ENCODE data around the gene L2HGDH.

The L2HGDH gene

GRCh38 chr14:50254248-50254647 lies 57.8 kb downstream of the L2HGDH start:
- H3K9ac ChIP-seq (ENCODE audit: low read depth, low read length, poor library complexity): no peak overlapping the region
- no peak overlapping the region for H4K91ac ChIP-seq (ENCODE audit: low read depth, low read length, poor library complexity)
- H3K79me1 ChIP-seq (ENCODE audit: low read depth, low read length): no peaks in the 10 kb centered on the region
- no peak overlapping the region for H3K14ac ChIP-seq (ENCODE audit: low read length)
- no peak overlapping the region for H3K4ac ChIP-seq (ENCODE audit: low read length)
- H2BK5ac ChIP-seq (ENCODE audit: low read length): no peak overlapping the region
- no peak overlapping the region for H3K4me3 ChIP-seq (ENCODE audit: low read length in 2 of 2)
- no peaks in the 10 kb centered on the region for H3K27me3 ChIP-seq (ENCODE audit: control insufficient read depth in 3 of 3, insufficient read depth in 3 of 3, low read depth in 1 of 3, low read length in 3 of 3)
- WGBS, 2 donors (ENCODE audit: extremely low coverage in 2 of 2, insufficient read length in 2 of 2, insufficient replicate concordance in 1 of 2): no CpG with 5 or more reads among the region's 3 CpGs
- DNase-seq (ENCODE audit: low spot score): no peak
- H2AK5ac ChIP-seq (ENCODE audit: low read depth, low read length): no peak overlapping the region
- no peak overlapping the region for H3K23ac ChIP-seq (ENCODE audit: low read depth, low read length, poor library complexity)
- no peak overlapping the region for H4K8ac ChIP-seq (ENCODE audit: low read depth, low read length)
- H3K4me2 ChIP-seq (ENCODE audit: insufficient read depth, low read length, poor library complexity, severe bottlenecking): no peak overlapping the region
- no peaks in the 10 kb centered on the region for H3K4me1 ChIP-seq (ENCODE audit: control insufficient read depth in 2 of 2, insufficient read depth in 1 of 2, low read depth in 1 of 2, low read length in 2 of 2)
- H3K9me3 ChIP-seq (replicated peaks in 1 of 2; ENCODE audit: control insufficient read depth in 2 of 2, insufficient read depth in 1 of 2, low read depth in 1 of 2, low read length in 2 of 2): no peaks in the 10 kb centered on the region
- no peak overlapping the region for H3K27ac ChIP-seq (replicated peaks; ENCODE audit: low read length)
- H2BK12ac ChIP-seq (ENCODE audit: low read length): no peak overlapping the region
- no peak overlapping the region for H2BK15ac ChIP-seq (ENCODE audit: low read length)
- H2AFZ ChIP-seq (ENCODE audit: low read length): no peak overlapping the region
- no peak overlapping the region for H2BK120ac ChIP-seq (ENCODE audit: low read depth, low read length)
- H3K18ac ChIP-seq (ENCODE audit: low read length): no peak overlapping the region
- peaks cover 0 to 29% of the 10 kb centered on the region in 2 donors for H3K36me3 ChIP-seq (replicated peaks in 1 of 2; ENCODE audit: control insufficient read depth in 2 of 2, insufficient read depth in 2 of 2, low read length in 2 of 2)

GRCh38 chr14:50249136-50249775 lies 62.8 kb downstream of the L2HGDH start:
- no peak overlapping the region for H3K4ac ChIP-seq (ENCODE audit: low read length)
- H3K4me3 ChIP-seq (ENCODE audit: low read length in 2 of 2): no peak overlapping the region
- no peak overlapping the region for H2AK5ac ChIP-seq (ENCODE audit: low read depth, low read length)
- H2BK15ac ChIP-seq (ENCODE audit: low read length): no peak overlapping the region
- WGBS, 2 donors (ENCODE audit: extremely low coverage in 2 of 2, insufficient read length in 2 of 2, insufficient replicate concordance in 1 of 2): no CpG with 5 or more reads among the region's 7 CpGs
- H3K4me1 ChIP-seq (ENCODE audit: control insufficient read depth in 2 of 2, insufficient read depth in 1 of 2, low read depth in 1 of 2, low read length in 2 of 2): no peaks in the 10 kb centered on the region
- no peak overlapping the region for H3K23ac ChIP-seq (ENCODE audit: low read depth, low read length, poor library complexity)
- H4K8ac ChIP-seq (ENCODE audit: low read depth, low read length): no peak overlapping the region
- no peak overlapping the region for H2BK5ac ChIP-seq (ENCODE audit: low read length)
- H3K18ac ChIP-seq (ENCODE audit: low read length): no peak overlapping the region
- no peaks in the 10 kb centered on the region for H3K79me1 ChIP-seq (ENCODE audit: low read depth, low read length)
- H2BK120ac ChIP-seq (ENCODE audit: low read depth, low read length): no peak overlapping the region
- H3K27me3 ChIP-seq (ENCODE audit: control insufficient read depth in 3 of 3, insufficient read depth in 3 of 3, low read depth in 1 of 3, low read length in 3 of 3): no peaks in the 10 kb centered on the region
- no peak overlapping the region for H2BK12ac ChIP-seq (ENCODE audit: low read length)
- H3K14ac ChIP-seq (ENCODE audit: low read length): no peak overlapping the region
- H3K9me3 ChIP-seq (replicated peaks in 1 of 2; ENCODE audit: control insufficient read depth in 2 of 2, insufficient read depth in 1 of 2, low read depth in 1 of 2, low read length in 2 of 2): no peaks in the 10 kb centered on the region
- no peak overlapping the region for H3K4me2 ChIP-seq (ENCODE audit: insufficient read depth, low read length, poor library complexity, severe bottlenecking)
- no peak overlapping the region for H4K91ac ChIP-seq (ENCODE audit: low read depth, low read length, poor library complexity)
- H3K9ac ChIP-seq (ENCODE audit: low read depth, low read length, poor library complexity): no peak overlapping the region
- H3K36me3 ChIP-seq (replicated peaks in 1 of 2; ENCODE audit: control insufficient read depth in 2 of 2, insufficient read depth in 2 of 2, low read length in 2 of 2): peaks cover 0 to 40% of the 10 kb centered on the region in 2 donors
- H3K27ac ChIP-seq (replicated peaks; ENCODE audit: low read length): no peak overlapping the region
- no peak overlapping the region for H2AFZ ChIP-seq (ENCODE audit: low read length)
- no peak for DNase-seq (ENCODE audit: low spot score)

- H3K14ac ChIP-seq (ENCODE audit: low read length): no peak overlapping the region
- H2AK5ac ChIP-seq (ENCODE audit: low read depth, low read length): no peak overlapping the region
- H2AFZ ChIP-seq (ENCODE audit: low read length): no peak overlapping the region
- WGBS, 2 donors (ENCODE audit: extremely low coverage in 2 of 2, insufficient read length in 2 of 2, insufficient replicate concordance in 1 of 2): no CpG with 5 or more reads among the region's 3 CpGs
- no peaks in the 10 kb centered on the region for H3K9me3 ChIP-seq (replicated peaks in 1 of 2; ENCODE audit: control insufficient read depth in 2 of 2, insufficient read depth in 1 of 2, low read depth in 1 of 2, low read length in 2 of 2)
- no peak overlapping the region for H4K91ac ChIP-seq (ENCODE audit: low read depth, low read length, poor library complexity)
- no peak overlapping the region for H3K4me2 ChIP-seq (ENCODE audit: insufficient read depth, low read length, poor library complexity, severe bottlenecking)
- no peaks in the 10 kb centered on the region for H3K27me3 ChIP-seq (ENCODE audit: control insufficient read depth in 3 of 3, insufficient read depth in 3 of 3, low read depth in 1 of 3, low read length in 3 of 3)
- no peak overlapping the region for H2BK5ac ChIP-seq (ENCODE audit: low read length)
- no peak overlapping the region for H2BK120ac ChIP-seq (ENCODE audit: low read depth, low read length)
- no peak overlapping the region for H3K23ac ChIP-seq (ENCODE audit: low read depth, low read length, poor library complexity)
- H3K9ac ChIP-seq (ENCODE audit: low read depth, low read length, poor library complexity): no peak overlapping the region
- H3K18ac ChIP-seq (ENCODE audit: low read length): no peak overlapping the region
- no peak overlapping the region for H4K8ac ChIP-seq (ENCODE audit: low read depth, low read length)
- H3K4ac ChIP-seq (ENCODE audit: low read length): no peak overlapping the region
- peaks cover 0 to 35% of the 10 kb centered on the region in 2 donors for H3K36me3 ChIP-seq (replicated peaks in 1 of 2; ENCODE audit: control insufficient read depth in 2 of 2, insufficient read depth in 2 of 2, low read length in 2 of 2)
- H2BK12ac ChIP-seq (ENCODE audit: low read length): no peak overlapping the region
- H3K79me1 ChIP-seq (ENCODE audit: low read depth, low read length): no peaks in the 10 kb centered on the region
- no peak for DNase-seq (ENCODE audit: low spot score)
- no peak overlapping the region for H3K27ac ChIP-seq (replicated peaks; ENCODE audit: low read length)
- no peak overlapping the region for H2BK15ac ChIP-seq (ENCODE audit: low read length)
- H3K4me1 ChIP-seq (ENCODE audit: control insufficient read depth in 2 of 2, insufficient read depth in 1 of 2, low read depth in 1 of 2, low read length in 2 of 2): no peaks in the 10 kb centered on the region
- H3K4me3 ChIP-seq (ENCODE audit: low read length in 2 of 2): no peak overlapping the region
Observed at GRCh38 chr14:50247245-50247644, 64.8 kb downstream of the L2HGDH start.

- no peak overlapping the region for H3K23ac ChIP-seq (ENCODE audit: low read depth, low read length, poor library complexity)
- H3K4me3 ChIP-seq (ENCODE audit: low read length in 2 of 2): no peak overlapping the region
- WGBS, 2 donors (ENCODE audit: extremely low coverage in 2 of 2, insufficient read length in 2 of 2, insufficient replicate concordance in 1 of 2): no CpG with 5 or more reads among the region's 5 CpGs
- H3K79me1 ChIP-seq (ENCODE audit: low read depth, low read length): no peaks in the 10 kb centered on the region
- no peak overlapping the region for H2AFZ ChIP-seq (ENCODE audit: low read length)
- H3K4me2 ChIP-seq (ENCODE audit: insufficient read depth, low read length, poor library complexity, severe bottlenecking): no peak overlapping the region
- H3K27ac ChIP-seq (replicated peaks; ENCODE audit: low read length): no peak overlapping the region
- no peaks in the 10 kb centered on the region for H3K4me1 ChIP-seq (ENCODE audit: control insufficient read depth in 2 of 2, insufficient read depth in 1 of 2, low read depth in 1 of 2, low read length in 2 of 2)
- no peaks in the 10 kb centered on the region for H3K27me3 ChIP-seq (ENCODE audit: control insufficient read depth in 3 of 3, insufficient read depth in 3 of 3, low read depth in 1 of 3, low read length in 3 of 3)
- no peak overlapping the region for H3K18ac ChIP-seq (ENCODE audit: low read length)
- no peak overlapping the region for H2BK15ac ChIP-seq (ENCODE audit: low read length)
- peaks cover 0 to 23% of the 10 kb centered on the region in 2 donors for H3K36me3 ChIP-seq (replicated peaks in 1 of 2; ENCODE audit: control insufficient read depth in 2 of 2, insufficient read depth in 2 of 2, low read length in 2 of 2)
- H2AK5ac ChIP-seq (ENCODE audit: low read depth, low read length): no peak overlapping the region
- H2BK120ac ChIP-seq (ENCODE audit: low read depth, low read length): no peak overlapping the region
- DNase-seq (ENCODE audit: low spot score): no peak
- H3K4ac ChIP-seq (ENCODE audit: low read length): no peak overlapping the region
- no peak overlapping the region for H3K9ac ChIP-seq (ENCODE audit: low read depth, low read length, poor library complexity)
- H4K91ac ChIP-seq (ENCODE audit: low read depth, low read length, poor library complexity): no peak overlapping the region
- no peak overlapping the region for H2BK12ac ChIP-seq (ENCODE audit: low read length)
- no peaks in the 10 kb centered on the region for H3K9me3 ChIP-seq (replicated peaks in 1 of 2; ENCODE audit: control insufficient read depth in 2 of 2, insufficient read depth in 1 of 2, low read depth in 1 of 2, low read length in 2 of 2)
- no peak overlapping the region for H4K8ac ChIP-seq (ENCODE audit: low read depth, low read length)
- H3K14ac ChIP-seq (ENCODE audit: low read length): no peak overlapping the region
- no peak overlapping the region for H2BK5ac ChIP-seq (ENCODE audit: low read length)
Observed at GRCh38 chr14:50242566-50243310, 69.3 kb downstream of the L2HGDH start.
